ENCODE data around the gene SDS. TPM values are rescaled to one million over a fixed set of nuclear protein-coding genes. Genes with fewer than 3 reads are reported as not detected.
A peak's percentile ranks its signal among the peaks of the same experiment; 100 is the strongest.

Gene SDS
- total and polyA plus RNA-seq, 2 of the 13 experiments (the other 11 are each of a cell fraction or from before 2014, with no cell fraction given): not detected

- TF ChIP-seq ZHX1 (CRISPR knock-in tag; IDR thresholded peaks at IDR 0.05; ENCODE audit: low read depth): no peak
- TF ChIP-seq HIVEP1 (CRISPR knock-in tag; IDR thresholded peaks at IDR 0.05): no peak
- TF ChIP-seq FUBP1 (CRISPR knock-in tag; IDR thresholded peaks at IDR 0.05; ENCODE audit: borderline replicate concordance): no peak
- TF ChIP-seq ATF5 (CRISPR knock-in tag; IDR thresholded peaks at IDR 0.05; ENCODE audit: low read depth): peak; percentile 64; the same call in 1 of the 2 replicates
- TF ChIP-seq ZNF800 (CRISPR knock-in tag; IDR thresholded peaks at IDR 0.05): no peak
- peak; percentile 85 for TF ChIP-seq CCDC6 (CRISPR knock-in tag; IDR thresholded peaks at IDR 0.05)
- TF ChIP-seq ZNF691 (CRISPR knock-in tag; IDR thresholded peaks at IDR 0.05; ENCODE audit: borderline replicate concordance, low read depth): peak; percentile 55; the same call in 1 of the 2 replicates
- peak; percentile 89 for TF ChIP-seq RAD51 (IDR thresholded peaks at IDR 0.05; ENCODE audit: borderline replicate concordance)
- TF ChIP-seq JUNB (CRISPR knock-in tag; IDR thresholded peaks at IDR 0.05; ENCODE audit: borderline replicate concordance): no peak
- peak; percentile 69 for TF ChIP-seq IKZF4 (CRISPR knock-in tag; IDR thresholded peaks at IDR 0.05; ENCODE audit: borderline replicate concordance, low read depth, not compliant biosample characterization)
- TF ChIP-seq TP53 (CRISPR knock-in tag; conservative IDR thresholded peaks at IDR 0.05): no peak
- no peak; the same call in 1 of the 2 replicates for TF ChIP-seq ZNF580 (CRISPR knock-in tag; IDR thresholded peaks at IDR 0.05; ENCODE audit: borderline replicate concordance, low read depth)
- TF ChIP-seq HBP1 (CRISPR knock-in tag; IDR thresholded peaks at IDR 0.05; ENCODE audit: low read depth): no peak
- peak; percentile 35; the same call in 1 of the 2 replicates for TF ChIP-seq TGIF2 (CRISPR knock-in tag; IDR thresholded peaks at IDR 0.05)
- TF ChIP-seq SMYD3 (CRISPR knock-in tag; IDR thresholded peaks at IDR 0.05): no peak
- 0 out of 2 replicates have a peak, but pooled peaks have one; percentile 44 for TF ChIP-seq DR1 (CRISPR knock-in tag; IDR thresholded peaks at IDR 0.05)
- TF ChIP-seq ZNF598 (CRISPR knock-in tag; IDR thresholded peaks at IDR 0.05; ENCODE audit: borderline replicate concordance): no peak
- peak; percentile 9; the same call in 1 of the 2 replicates for TF ChIP-seq RXRB (CRISPR knock-in tag; IDR thresholded peaks at IDR 0.05; ENCODE audit: borderline replicate concordance)
Measured at GRCh38 chr12:113358381-113359132, 45.1 kb downstream of the SDS start, which contains the start of gene PLBD2 (continued).
